GM19035 (cell line): ENCODE measurements around the gene FAM217B.

Experiments used
- ATAC-seq: cut with Tn5 transposase; IDR thresholded peaks from one replicate; pipeline ENCODE4 v1.9.1; 2021; ENCODE audit not compliant: unreplicated experiment

The FAM217B gene

GRCh38 chr20:59972037-59972801 lies 32.0 kb downstream of the FAM217B start:
- no peak for ATAC-seq

GRCh38 chr20:59976156-59976782 lies 36.1 kb downstream of the FAM217B start:
- ATAC-seq: no peak

GRCh38 chr20:59977086-59977485 lies 36.9 kb downstream of the FAM217B start:
- no peak for ATAC-seq

DNA sequence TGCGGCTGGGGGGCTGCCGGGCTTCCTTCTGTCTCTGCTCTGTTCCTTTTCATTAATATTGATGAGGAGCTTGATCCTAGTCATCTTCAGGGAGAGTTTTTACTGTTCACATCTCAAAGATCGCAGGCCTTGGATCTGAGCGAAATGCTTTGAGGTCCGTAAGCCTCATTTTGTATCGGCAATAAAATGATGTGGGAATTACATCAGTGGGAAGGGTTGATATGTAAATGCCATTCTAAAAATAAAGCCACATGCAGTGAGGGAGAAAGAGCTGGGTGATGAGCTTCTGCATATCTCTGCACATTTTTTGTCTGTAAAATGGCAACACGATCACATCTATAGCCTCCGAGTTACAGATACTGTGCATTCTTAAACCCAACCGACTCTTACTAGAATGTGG lies 42.9 kb downstream of the FAM217B start:
- ATAC-seq: no peak

DNA sequence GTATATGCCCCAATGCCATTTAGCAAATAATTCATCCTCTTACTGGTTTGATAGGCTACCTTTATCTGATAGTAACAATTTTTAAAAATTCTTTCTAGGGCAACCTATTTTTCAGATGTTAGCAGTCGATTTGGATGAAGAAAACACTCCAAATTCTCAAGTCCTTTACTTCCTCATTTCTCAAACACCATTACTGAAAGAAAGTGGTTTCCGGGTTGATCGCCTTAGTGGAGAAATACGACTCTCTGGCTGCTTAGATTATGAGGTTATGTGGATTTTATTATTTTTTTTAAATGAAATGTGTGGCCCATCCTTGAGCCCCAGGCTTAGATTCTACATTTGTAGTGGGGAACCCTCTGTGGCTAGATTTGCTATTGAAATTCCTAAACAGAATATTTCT lies 44.4 kb downstream of the FAM217B start:
- ATAC-seq: no peak

DNA sequence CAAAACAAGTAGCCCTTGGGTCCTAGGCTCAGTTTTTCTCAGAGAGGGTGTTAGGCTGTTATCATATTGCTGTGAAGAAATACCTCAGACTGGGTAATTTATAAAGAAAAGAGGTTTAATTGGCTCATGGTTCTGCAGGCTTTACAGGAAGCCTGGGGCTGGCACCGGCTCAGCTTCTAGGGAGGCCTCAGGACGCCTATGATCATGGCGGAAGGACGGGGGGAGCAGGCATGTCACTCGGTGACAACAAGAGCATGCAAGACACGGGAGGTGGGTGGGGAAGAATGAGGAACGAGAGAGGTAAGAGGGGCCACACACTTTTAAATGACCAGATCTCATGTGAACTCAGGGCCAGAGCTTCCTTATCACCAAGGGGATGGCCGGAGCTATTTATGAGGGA lies 45.0 kb downstream of the FAM217B start:
- ATAC-seq: no peak

DNA sequence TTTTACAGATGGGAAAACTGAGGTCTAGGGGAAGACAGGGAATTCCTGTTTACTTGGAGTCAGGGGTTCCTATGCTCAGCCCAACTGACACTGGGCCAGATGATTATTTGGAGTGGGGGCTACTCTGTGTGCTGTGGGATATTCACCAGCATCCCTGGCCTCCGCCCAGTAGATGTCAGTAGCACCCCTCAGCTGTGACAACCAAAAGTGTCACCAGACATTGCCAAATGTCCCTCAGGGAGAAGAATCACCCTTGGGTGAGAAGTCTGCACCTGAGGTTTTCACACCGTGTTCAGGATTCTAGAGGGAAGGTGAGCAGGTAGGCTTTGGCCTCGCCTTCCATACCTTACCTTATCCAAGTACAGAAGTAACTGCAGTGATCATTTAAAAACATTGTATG lies 45.7 kb downstream of the FAM217B start:
- no peak for ATAC-seq

- no peak for ATAC-seq
These were observed 46.9 kb downstream of the FAM217B start for GRCh38 chr20:59987135-59987534.

- no peak for ATAC-seq
These were observed 48.0 kb downstream of the FAM217B start for GRCh38 chr20:59988141-59988540.

DNA sequence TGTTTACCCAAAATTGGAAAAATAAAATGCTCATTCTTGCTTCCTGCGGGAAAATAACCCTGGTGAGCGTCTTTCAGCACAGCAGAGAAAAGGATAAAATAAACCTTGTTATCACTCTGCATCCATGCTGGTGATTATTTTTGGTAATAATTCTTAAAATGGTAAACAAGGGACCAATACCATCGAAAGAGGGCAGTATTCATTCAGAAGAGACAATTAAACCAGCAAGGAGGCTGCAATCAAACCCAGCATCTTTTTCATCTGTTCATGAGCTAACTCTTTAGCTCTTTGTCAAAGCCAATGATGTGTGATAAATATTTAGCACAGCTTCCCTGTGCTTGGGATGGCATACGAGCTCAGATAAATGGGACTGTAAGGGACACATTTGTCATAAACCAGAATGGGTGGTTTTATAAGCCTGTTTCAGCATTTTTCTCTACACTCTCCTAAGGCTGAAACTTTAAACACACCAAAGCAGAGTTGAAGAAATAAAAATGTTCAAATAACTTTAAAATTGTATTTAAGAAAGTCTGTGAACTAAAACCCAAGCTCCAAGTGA lies 52.4 kb downstream of the FAM217B start:
- ATAC-seq: no peak

- no peak for ATAC-seq
These were observed 53.7 kb downstream of the FAM217B start for GRCh38 chr20:59993736-59994430.

GRCh38 chr20:59994697-59995122 lies 54.5 kb downstream of the FAM217B start:
- ATAC-seq: no peak

- ATAC-seq: no peak
These were observed 55.9 kb downstream of the FAM217B start for GRCh38 chr20:59996108-59996507.

DNA sequence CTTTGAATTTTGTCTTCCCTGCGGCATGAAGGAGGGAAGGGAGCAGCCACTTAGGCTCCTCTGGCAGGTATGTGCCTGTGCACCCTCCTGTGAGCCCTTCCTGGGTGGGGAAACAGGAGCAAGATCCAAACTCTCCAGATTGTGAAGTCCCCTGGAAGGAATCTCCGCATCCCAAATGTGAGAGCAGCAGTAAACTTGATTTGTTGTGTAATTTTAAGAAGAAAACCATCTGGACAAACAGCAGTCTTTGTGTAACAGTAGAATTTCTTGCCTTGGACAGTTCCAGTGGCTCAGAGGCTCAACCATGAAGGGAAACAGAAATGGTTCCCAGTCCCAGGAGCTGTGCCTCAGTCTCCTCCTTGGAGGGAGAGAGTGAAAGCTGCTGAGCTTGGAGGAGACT lies 57.7 kb downstream of the FAM217B start:
- no peak for ATAC-seq
